Kidney (tissue), 14 donors: ENCODE results near the gene MN1. TPM values are rescaled to one million over a fixed set of nuclear protein-coding genes. Genes with fewer than 3 reads are reported as not detected.
A peak's percentile ranks its signal among the peaks of the same experiment; 100 is the strongest.

Source experiments
- DNase-seq, 5 donors: peaks; one replicate each; pipeline ENCODE4 v3.0.0-alpha.2; 2013 to 2020
- FAIRE-seq: peaks from 2 replicates; lab custom pipeline; 2012; peaks lifted over from hg19 to GRCh38; lab: Jason Lieb, UNC
- H3K27ac ChIP-seq, 2 donors: one replicate each; pipeline ENCODE4 v1.7.0; 2013; ENCODE audit warnings: low read depth in 2 of 2, low read length in 2 of 2, inconsistent platforms in 1 of 2
- H3K27me3 ChIP-seq: one replicate; pipeline ENCODE4 v1.7.1; 2013; ENCODE audit warnings: low read length, inconsistent platforms; ENCODE audit not compliant: control insufficient read depth, insufficient read depth
- H3K36me3 ChIP-seq, 3 donors: one replicate each; pipeline versions ENCODE4 v1.7.0 to v1.7.1; 2013; ENCODE audit warnings: low read length in 3 of 3, control low read depth in 1 of 3, inconsistent platforms in 1 of 3; ENCODE audit not compliant: insufficient read depth in 3 of 3, control insufficient read depth in 2 of 3
- H3K4me1 ChIP-seq, 3 donors: one replicate each; pipeline versions ENCODE4 v1.7.0 to v1.7.1; 2013; ENCODE audit warnings: low read length in 3 of 3, inconsistent platforms in 1 of 3, low read depth in 1 of 3; ENCODE audit not compliant: control insufficient read depth in 2 of 3, insufficient read depth in 2 of 3
- H3K4me3 ChIP-seq, 3 donors: one replicate each; pipeline versions ENCODE4 v1.7.0 to v1.8.1; 2013; ENCODE audit warnings: low read length in 3 of 3, control low read depth in 1 of 3, inconsistent platforms in 1 of 3
- H3K9ac ChIP-seq, 3 donors: one replicate each; pipeline versions ENCODE4 v1.7.0 to v1.7.1; 2013; ENCODE audit warnings: low read length in 3 of 3, control low read depth in 1 of 3, inconsistent platforms in 1 of 3
- H3K9me3 ChIP-seq, 3 donors: one replicate each; pipeline versions ENCODE4 v1.7.0 to v1.7.1; 2013; ENCODE audit warnings: low read length in 3 of 3, control low read depth in 1 of 3, inconsistent platforms in 1 of 3; ENCODE audit not compliant: control insufficient read depth in 2 of 3, insufficient read depth in 1 of 3
- CTCF ChIP-seq: IDR thresholded peaks from 3 replicates; pipeline ENCODE4 v1.5.1; 2012; ENCODE audit warnings: mild to moderate bottlenecking, moderate library complexity, borderline replicate concordance; ENCODE audit not compliant: insufficient read depth; ENCODE audit errors: extremely low read depth
- intact Hi-C: fragments of 100-400 bp; cut with DNase I; formaldehyde crosslinking; loops from one replicate; pipeline ENCODE4 v1.11.1; 2022
- polyA plus RNA-seq: library from polyadenylated mRNA; stranded (reverse); fragments of 350-450 nt; fragmentation: Illumina TruSeq; extraction: RNeasy Lipid Tissue Mini Kit (QIAGEN cat#74804); gene quantifications from one replicate; pipeline ENCODE4 v1.2.3, GENCODE V29; 2014; ENCODE audit warnings: low read depth, low replicate concordance; ENCODE audit not compliant: insufficient read depth
- total RNA-seq: library from RNA; stranded (reverse); fragmentation: NEBNext Ultra II Directional; extraction: Animal tissue kit (Norgen Biotek cat#: 25700); gene quantifications from one replicate; pipeline ENCODE4 v1.2.1, GENCODE V29; 2021
- donor health status: control.
- donor health status: control.
- donor health status: control.
- donor health status: control.
- donor health status: control.
- donor health status: DM: yes; HTN: yes; CAD: no.
- donor health status: Normal renal cell carcinoma (clear cell type).

Gene MN1
- total and polyA plus RNA-seq, 2 donors from 2014 or later = 0.92 to 3.2 TPM

GRCh38 chr22:27748751-27749191 is 52.8 kb downstream of the MN1 start:
- no peaks in the 10 kb centered on the region for H3K36me3 ChIP-seq
- H3K9ac ChIP-seq = no peak overlapping the region
- TF ChIP-seq CTCF = no peak
- H3K27ac ChIP-seq = no peak overlapping the region
- intact Hi-C loops = no loop called here
- FAIRE-seq (no peak), DNase-seq (peak in 2 of 5 donors; percentile 23 to 62)
- peaks cover 0 to 2% (median 0%) of the 10 kb centered on the region in 3 donors for H3K4me1 ChIP-seq
- H3K4me3 ChIP-seq = no peak overlapping the region
- no peaks in the 10 kb centered on the region for H3K27me3 ChIP-seq
- H3K9me3 ChIP-seq = no peaks in the 10 kb centered on the region

GRCh38 chr22:27748349-27748748 is 53.2 kb downstream of the MN1 start:
- no peak overlapping the region for H3K4me3 ChIP-seq
- no peak for TF ChIP-seq CTCF
- H3K9ac ChIP-seq = no peak overlapping the region
- H3K36me3 ChIP-seq = no peaks in the 10 kb centered on the region
- FAIRE-seq (no peak), DNase-seq (no peak)
- intact Hi-C loops = no loop called here
- peaks cover 0 to 2% (median 0%) of the 10 kb centered on the region in 3 donors for H3K4me1 ChIP-seq
- no peaks in the 10 kb centered on the region for H3K27me3 ChIP-seq
- H3K9me3 ChIP-seq = no peaks in the 10 kb centered on the region
- no peak overlapping the region for H3K27ac ChIP-seq

- peaks cover 0 to 2% (median 0%) of the 10 kb centered on the region in 3 donors for H3K4me1 ChIP-seq
- no peaks in the 10 kb centered on the region for H3K27me3 ChIP-seq
- H3K36me3 ChIP-seq = no peaks in the 10 kb centered on the region
- H3K27ac ChIP-seq = no peak overlapping the region
- DNase-seq (no peak), FAIRE-seq (no peak)
- intact Hi-C loops = no loop called here
- no peak for TF ChIP-seq CTCF
- no peak overlapping the region for H3K9ac ChIP-seq
- no peak overlapping the region for H3K4me3 ChIP-seq
- H3K9me3 ChIP-seq = no peaks in the 10 kb centered on the region
Observed at GRCh38 chr22:27747396-27748221, 53.9 kb downstream of the MN1 start.
